ENCODE measurements around the gene ZNF385D. TPM values are rescaled to one million over a fixed set of nuclear protein-coding genes. Genes with fewer than 3 reads are reported as not detected.

The ZNF385D gene
- polyA plus RNA-seq, 1 donor (not counting 4 experiments of a cell fraction or from before 2014, with no cell fraction given) = 0.46 TPM

GRCh38 chr3:21573291-21573690 is 177.7 kb downstream of the ZNF385D start:
- no peaks in the 10 kb centered on the region for H3K9me3 ChIP-seq (ENCODE audit: control insufficient read depth, low read depth, low read length)
- H3K4me2 ChIP-seq (ENCODE audit: control insufficient read depth, extremely low read depth, insufficient read depth, low read depth, low read length) = no peak overlapping the region
- no peaks in the 10 kb centered on the region for H3K79me2 ChIP-seq (ENCODE audit: control insufficient read depth, insufficient read depth, low read length)
- H3K9ac ChIP-seq (ENCODE audit: control insufficient read depth, extremely low read depth, insufficient read depth, low read length) = no peak overlapping the region
- no peaks in the 10 kb centered on the region for H3K9me1 ChIP-seq (ENCODE audit: control insufficient read depth, extremely low read depth, insufficient read depth, low read length)
- no peaks in the 10 kb centered on the region for H3K36me3 ChIP-seq (ENCODE audit: control insufficient read depth in 2 of 2, extremely low read depth in 1 of 2, insufficient read depth in 2 of 2, low read length in 2 of 2)
- dilution Hi-C loops (cut with MboI; ENCODE audit: extremely low pct_ligation_motif_present, low sequenced_read_pairs) = no loop called here
- H3K27me3 ChIP-seq (ENCODE audit: control insufficient read depth, extremely low read depth, insufficient read depth, low read length) = no peaks in the 10 kb centered on the region
- DNase-seq (ENCODE audit: low read depth, low spot score) (no peak), FAIRE-seq (no peak)
- H3K4me3 ChIP-seq (ENCODE audit: control insufficient read depth in 2 of 3, extremely low read depth in 1 of 3, insufficient read depth in 2 of 3, low read depth in 1 of 3, low read length in 3 of 3) = no peak overlapping the region
- TF ChIP-seq CTCF (optimal IDR thresholded peaks at IDR 0.05 in 1 of 3, IDR thresholded peaks at IDR 0.05 in 1 of 3, conservative IDR thresholded peaks at IDR 0.05 in 1 of 3; ENCODE audit: extremely low read depth in 1 of 3, insufficient read depth in 2 of 3, low read length in 3 of 3) (no peak), EZH2 (IDR thresholded peaks at IDR 0.05; ENCODE audit: low read length) (no peak)
- no peak overlapping the region for H3K27ac ChIP-seq (ENCODE audit: control insufficient read depth, insufficient read depth, low read length)
- H4K20me1 ChIP-seq (ENCODE audit: control insufficient read depth, extremely low read depth, insufficient read depth, low read length) = no peaks in the 10 kb centered on the region
- H2AFZ ChIP-seq (ENCODE audit: control insufficient read depth, low read length) = no peak overlapping the region
- no peaks in the 10 kb centered on the region for H3K4me1 ChIP-seq (ENCODE audit: control insufficient read depth, extremely low read depth, insufficient read depth, low read length)

GRCh38 chr3:21564531-21564930 is 186.5 kb downstream of the ZNF385D start:
- Histone ChIP-seq H3K9ac (ENCODE audit: control insufficient read depth, extremely low read depth, insufficient read depth, low read length) (no peak overlapping the region), H3K4me1 (ENCODE audit: control insufficient read depth, extremely low read depth, insufficient read depth, low read length) (no peaks in the 10 kb centered on the region), H2AFZ (ENCODE audit: control insufficient read depth, low read length) (no peak overlapping the region), H3K9me3 (ENCODE audit: control insufficient read depth, low read depth, low read length) (no peaks in the 10 kb centered on the region), H3K27me3 (ENCODE audit: control insufficient read depth, extremely low read depth, insufficient read depth, low read length) (no peaks in the 10 kb centered on the region), H3K27ac (ENCODE audit: control insufficient read depth, insufficient read depth, low read length) (no peak overlapping the region), H4K20me1 (ENCODE audit: control insufficient read depth, extremely low read depth, insufficient read depth, low read length) (no peaks in the 10 kb centered on the region), H3K79me2 (ENCODE audit: control insufficient read depth, insufficient read depth, low read length) (no peaks in the 10 kb centered on the region), H3K9me1 (ENCODE audit: control insufficient read depth, extremely low read depth, insufficient read depth, low read length) (no peaks in the 10 kb centered on the region), H3K36me3 (ENCODE audit: control insufficient read depth in 2 of 2, extremely low read depth in 1 of 2, insufficient read depth in 2 of 2, low read length in 2 of 2) (no peaks in the 10 kb centered on the region), H3K4me2 (ENCODE audit: control insufficient read depth, extremely low read depth, insufficient read depth, low read depth, low read length) (no peak overlapping the region), H3K4me3 (ENCODE audit: control insufficient read depth in 2 of 3, extremely low read depth in 1 of 3, insufficient read depth in 2 of 3, low read depth in 1 of 3, low read length in 3 of 3) (no peak overlapping the region)
- no peak for FAIRE-seq
- DNase-seq (ENCODE audit: low read depth, low spot score) = no peak
- dilution Hi-C loops (cut with MboI; ENCODE audit: extremely low pct_ligation_motif_present, low sequenced_read_pairs) = no loop called here
- TF ChIP-seq EZH2 (IDR thresholded peaks at IDR 0.05; ENCODE audit: low read length) (no peak), CTCF (optimal IDR thresholded peaks at IDR 0.05 in 1 of 3, IDR thresholded peaks at IDR 0.05 in 1 of 3, conservative IDR thresholded peaks at IDR 0.05 in 1 of 3; ENCODE audit: extremely low read depth in 1 of 3, insufficient read depth in 2 of 3, low read length in 3 of 3) (no peak)

Data from keratinocyte (primary cell).